Renal cortex interstitium (tissue), 11 donors: Measurements from ENCODE around the gene ARSB. TPM values are rescaled to one million over a fixed set of nuclear protein-coding genes. Genes with fewer than 3 reads are reported as not detected.
"Not testable (repeated sequence)": the region's sequence is repeated elsewhere in the genome, so short reads cannot be mapped to it uniquely, and the experiment has no call there.

Experiments
- DNase-seq, 11 donors: peaks; one replicate each; pipeline ENCODE4 v3.0.0-alpha.2; 2013; ENCODE audit warnings: low read depth in 9 of 11, low spot score in 4 of 11; ENCODE audit errors: extremely low read depth in 1 of 11
- polyA plus RNA-seq, 3 donors: library from polyadenylated mRNA; unstranded; fragments of 120-200 nt; gene quantifications; one replicate each; pipeline ENCODE4 v1.2.1, GENCODE V29; 2013; ENCODE audit not compliant: insufficient read length in 3 of 3

The ARSB gene
- polyA plus RNA-seq, 3 donors, result 20.8 to 28.0 (median 24.0) TPM

DNA sequence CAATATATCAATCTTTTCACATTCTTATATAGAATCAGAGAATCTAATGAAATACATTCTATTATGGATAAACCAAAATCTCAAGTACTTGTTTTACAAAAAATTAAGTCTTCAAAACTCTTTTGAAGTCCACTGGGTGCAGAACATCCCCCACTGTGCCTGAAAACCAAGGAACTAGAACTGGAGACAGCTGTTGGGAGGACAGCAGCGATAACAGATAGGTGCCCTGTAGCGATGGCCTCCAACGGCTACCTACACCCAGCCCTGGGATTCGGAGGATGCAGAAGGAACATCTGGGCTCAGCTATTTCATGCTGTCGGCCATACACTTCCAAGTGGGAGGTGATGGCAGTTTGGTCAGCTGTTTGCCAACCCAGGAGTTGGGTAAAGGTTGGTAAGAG is 207.2 kb downstream of the ARSB start:
- DNase-seq, result no peak

DNA sequence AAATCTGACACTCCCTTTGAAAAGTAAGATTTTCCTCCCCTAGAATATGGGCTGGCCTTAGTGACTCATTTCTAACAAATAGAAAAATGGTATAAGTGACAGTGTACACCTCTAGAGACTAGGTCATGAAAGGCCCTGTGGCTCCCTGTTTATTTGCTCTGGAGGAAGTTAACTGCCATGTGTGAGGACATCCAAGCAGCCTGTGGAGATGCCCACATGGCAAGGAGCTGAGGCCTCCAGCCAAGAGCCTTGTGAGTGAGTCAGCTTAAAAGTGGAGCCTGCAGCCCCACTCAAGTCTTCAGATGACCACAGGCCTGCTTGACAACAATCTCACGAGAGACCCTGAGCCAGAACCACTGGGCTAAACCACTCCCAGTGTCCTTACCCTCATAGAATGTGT is 208.5 kb downstream of the ARSB start:
- no peak for DNase-seq

DNA sequence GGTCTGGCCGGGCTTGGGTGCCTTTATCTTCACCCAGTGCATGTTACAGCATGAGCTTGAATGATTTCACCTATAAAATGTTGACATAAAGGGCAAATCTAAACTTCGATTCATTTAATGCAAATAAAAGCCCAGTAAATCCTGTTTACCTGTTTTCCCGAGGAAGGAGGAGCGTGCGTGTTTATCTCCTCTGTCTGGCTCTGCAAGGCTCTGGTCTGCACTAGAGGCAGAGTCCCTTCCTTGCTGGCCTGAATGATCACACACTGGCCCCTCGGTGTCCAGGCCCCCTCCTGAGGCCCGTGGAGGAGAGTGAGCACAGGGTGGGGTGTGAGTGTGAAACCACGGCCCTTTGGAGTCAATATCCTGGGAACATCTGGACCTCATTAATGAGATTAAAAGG is 211.5 kb downstream of the ARSB start:
- DNase-seq, result no peak

DNA sequence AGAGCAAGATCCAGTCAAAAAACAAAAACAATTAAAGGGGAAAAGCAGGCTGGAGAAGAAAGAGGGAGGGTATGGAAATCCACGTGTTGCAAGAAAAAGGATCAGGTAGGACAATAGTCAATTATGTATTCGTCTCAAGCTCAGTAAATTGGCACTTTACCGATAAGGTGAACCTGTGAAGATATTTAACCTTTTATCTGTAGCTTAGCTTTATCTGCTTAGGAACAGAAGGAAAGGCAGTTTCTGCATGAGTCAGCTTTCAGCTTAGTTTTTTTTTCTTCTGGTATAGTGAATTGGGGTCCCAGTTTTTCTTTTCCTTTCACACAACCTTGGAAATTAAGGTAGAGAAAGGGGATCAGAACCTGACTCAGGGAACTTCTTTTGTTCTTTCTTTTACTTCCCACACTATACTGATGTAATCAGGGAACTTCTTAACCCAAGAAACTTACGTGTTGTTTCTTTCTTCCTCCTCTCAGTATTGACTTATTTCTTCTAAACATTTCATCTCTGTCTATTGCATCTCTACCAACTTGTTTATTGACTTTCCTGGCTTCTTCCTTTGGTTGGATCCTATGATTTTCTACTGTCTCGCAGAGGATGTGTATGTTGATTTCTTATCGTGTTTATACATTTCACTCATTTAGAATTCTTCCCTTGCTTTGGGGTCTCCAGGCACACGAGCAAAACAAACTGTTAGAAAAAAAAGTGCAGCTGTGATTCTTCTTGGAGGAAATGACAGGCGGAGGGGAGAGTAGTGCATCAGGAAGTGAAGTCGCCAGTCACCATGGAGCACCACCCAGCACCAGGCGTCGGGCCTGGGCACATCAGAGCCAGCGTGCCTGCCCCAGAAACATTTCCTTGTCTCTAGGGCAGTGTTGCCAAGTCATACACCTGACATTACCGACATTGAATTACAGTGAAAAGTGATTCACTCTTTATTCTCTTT is 213.6 kb downstream of the ARSB start:
- peak in 2 of 11 donors; percentile 21 to 32 for DNase-seq

DNA sequence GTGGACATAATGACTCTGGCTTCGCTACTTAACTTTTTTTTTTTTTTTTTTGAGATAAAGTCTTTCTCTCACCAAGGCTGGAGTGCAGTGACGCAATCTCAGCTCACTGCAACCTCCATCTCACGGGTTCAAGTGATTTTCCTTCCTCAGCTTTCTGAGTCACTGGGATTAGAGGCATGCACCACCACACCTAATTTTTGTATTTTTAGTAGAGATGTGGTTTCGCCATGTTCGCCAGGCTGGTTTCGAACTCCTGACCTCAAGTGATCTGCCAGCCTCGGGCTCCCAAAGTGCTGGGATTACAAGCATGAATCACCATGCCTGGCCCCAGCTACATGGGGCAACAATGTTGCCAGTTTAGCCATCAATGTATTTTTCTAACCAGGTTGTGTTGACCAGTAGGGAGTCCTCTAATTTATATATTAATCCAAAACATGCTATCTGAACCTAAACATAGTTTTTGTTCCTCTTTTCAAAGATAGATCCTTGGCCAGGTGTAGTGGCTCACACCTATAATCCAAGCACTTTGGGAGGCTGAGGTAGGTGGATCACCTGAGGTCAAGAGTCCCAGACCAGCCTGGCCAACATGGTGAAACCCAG is 216.2 kb downstream of the ARSB start:
- DNase-seq, result no peak

DNA sequence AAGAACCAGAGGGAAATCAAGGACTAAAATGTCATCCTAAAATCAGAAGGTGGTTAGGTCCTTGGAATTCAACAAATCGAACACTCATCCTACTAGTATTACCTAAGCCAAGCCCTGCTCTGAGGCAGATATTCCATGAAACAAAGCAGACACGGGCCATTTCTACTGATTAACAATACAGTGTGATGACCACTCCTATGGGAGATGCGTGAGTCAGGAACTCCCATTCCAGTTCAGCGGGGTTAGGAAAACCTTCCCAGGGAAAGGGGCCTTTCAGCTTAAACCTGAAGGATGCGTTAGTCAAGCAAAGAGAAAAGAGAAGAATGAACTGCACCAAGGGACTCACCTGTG is 218.7 kb downstream of the ARSB start:
- DNase-seq, result no peak

DNA sequence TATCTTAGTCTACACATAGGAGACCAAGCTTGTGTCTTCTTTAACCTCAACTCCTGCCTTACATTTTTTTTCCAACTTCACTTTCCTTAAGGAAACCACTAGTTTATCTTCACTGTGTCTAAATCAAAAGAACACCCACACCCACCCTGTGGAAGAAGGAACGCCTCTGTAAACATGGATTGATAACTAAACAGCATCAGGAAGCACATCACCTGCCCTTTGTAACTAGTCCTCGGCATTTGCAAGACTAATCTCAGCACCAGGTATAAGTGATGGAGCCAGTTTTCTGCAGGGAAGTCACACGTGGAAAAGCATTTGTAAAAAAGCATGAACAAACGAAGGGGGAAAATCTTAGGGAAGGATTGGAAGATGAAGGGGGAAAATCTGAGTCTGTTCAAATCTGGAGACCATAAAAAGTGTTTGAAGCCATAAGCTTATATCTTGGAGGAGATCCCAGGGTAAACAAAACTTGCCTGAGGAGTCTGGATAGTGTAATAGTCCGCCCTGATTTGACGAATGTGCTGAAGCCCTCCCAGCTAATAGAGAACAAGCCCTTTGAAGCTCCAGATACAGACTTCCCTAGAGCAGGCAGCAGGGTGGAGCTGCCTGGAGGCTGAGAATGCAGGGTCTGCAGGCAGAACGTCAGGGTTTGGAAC is 219.2 kb downstream of the ARSB start:
- no peak for DNase-seq

DNA sequence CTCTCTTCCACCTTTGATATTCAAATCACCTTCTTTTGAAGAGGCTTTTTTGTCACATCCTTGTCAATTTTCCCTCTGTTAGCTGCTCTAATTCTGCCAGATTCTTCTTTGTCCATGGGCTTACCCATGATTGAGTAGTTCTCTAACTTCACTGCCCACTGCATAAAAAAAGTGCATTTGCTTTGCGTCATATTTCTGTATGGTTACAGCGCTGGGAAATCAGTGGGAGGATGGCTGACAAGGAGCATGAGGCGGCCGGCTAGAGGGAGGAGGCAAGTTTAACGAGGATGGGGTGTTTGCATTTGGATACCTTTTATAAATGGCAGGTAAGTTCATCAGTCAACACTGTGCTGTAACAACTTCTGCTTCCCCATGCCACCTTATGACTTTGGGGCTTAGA is 220.0 kb downstream of the ARSB start:
- DNase-seq, result no peak

DNA sequence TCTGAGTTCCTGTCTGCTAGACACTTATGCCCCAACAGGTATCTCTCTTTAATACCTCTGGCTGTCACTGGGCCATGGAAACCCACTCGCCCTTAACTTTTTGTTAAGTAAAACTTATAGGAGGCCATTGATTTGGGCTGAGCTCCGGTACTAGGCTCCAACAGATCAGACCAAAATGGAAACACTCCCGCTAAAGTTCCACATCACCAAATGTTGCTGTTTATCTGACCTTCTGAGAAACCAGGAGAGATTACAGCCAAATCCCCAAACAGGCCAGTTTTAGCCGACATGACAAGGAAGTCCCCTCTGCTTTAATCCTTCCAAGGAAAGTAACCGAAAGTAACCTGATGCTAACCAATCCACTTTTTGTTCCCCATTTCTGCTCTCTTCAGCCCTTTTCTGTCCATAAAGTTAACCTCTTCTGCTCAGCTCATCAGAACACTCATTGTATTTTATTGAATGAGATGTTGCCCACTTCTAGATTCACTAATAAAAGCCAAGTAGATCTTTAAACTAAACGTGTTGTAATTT is 221.4 kb downstream of the ARSB start:
- no peak for DNase-seq

DNA sequence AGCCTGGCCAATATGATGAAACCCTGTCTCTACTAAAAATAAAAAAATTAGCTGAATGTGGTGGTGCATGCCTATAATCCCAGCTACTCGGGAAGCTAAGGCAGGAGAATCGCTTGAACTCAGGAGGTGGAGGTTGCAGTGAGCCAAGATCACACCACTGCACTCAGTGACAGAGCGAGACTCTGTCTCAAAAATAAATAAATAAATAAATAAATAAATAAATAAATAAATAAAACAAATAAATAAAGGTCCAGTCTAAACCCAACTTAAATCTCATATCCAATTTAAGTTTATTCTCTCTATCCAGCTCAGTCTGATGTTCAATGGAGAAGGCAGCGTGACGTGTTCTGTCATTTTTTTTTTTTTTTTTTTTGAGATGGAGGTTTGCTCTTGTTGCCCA is 222.4 kb downstream of the ARSB start:
- DNase-seq, result not testable (repeated sequence)

DNA sequence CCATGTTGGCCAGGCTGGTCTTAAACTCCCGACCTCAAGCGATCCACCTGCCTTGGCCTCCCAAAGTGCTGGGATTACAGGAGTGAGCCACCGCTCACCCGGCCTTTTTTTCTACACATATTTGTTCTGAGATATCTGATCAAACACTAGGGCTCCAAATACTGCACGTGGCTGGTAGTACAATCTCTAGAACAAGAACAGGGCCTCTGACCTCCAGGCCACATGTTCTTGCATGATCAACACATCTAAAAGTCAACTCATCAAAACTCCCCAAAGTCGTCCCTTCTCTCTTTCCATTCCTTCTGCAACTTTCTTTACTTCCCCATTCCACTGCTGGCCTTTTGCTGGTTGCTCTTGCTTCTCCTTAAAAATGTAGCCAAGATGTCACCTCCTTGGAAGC is 223.3 kb downstream of the ARSB start:
- DNase-seq, result no peak

DNA sequence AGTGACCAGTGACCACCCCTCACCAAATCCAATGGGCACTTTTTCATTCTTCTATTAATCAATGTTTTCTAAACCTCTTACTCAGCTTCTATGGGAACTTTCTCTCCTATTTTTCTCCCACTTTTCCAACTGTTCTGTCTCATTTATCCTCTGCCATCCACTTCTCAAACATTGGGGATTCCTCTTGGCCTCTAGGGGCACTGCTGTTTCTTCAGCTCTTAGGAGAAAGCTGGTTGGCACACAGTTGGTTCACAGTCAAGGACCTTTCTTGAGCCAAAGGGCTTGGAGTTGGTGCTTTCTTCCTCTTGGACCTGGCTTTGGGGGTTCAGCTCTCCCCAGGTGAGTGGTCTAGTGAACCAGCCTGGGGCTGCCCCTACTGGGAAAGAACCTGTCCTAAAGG is 224.3 kb downstream of the ARSB start:
- no peak for DNase-seq

DNA sequence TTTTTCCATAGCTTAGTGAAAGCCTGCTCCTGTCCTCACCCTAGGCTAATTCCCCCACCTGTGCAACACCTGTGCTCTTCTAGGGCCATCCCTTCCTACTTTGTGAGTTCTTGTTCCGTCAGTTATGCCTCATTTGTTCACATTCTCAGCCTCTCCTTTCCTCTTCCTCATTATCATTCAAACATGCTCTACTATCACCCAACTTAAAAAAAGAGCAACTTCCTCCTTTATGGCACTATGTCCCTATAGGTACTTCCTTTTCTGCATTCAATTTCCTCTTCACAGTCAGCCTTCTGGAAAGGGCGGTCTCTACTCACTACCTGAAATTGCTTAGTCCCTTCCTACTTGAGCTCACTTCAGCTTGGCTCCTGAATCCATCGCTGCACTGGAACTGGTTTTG is 224.7 kb downstream of the ARSB start:
- no peak for DNase-seq

DNA sequence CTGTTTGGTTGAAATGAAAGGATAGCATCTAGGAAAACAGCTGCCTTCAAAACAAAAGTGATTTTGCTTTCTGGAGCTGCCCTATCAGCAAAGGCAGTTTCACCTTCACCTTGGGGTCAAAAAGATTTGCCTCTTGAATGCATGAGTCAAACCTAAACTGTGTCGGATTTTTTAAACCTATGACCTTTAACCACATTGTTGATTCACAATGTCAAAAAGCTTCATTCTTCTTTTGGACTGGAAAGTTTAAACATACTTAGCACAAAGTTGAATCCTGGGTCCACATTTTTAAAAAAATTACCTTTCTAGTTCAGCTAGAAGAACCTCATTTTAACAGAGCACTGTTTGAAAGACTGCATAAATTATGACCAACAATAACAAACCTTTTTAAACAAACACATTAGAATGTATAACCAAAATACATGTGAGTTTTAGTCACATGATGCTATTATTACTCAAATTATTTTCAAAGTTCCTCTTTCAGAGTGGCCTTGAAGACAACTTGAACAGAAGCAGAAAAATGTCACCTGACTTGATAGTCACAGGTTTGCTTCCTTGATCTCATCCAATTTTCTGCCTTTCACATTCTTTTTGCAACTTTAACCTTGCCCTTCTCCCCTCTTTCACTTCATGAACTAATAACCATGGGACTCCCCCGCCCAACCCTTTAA is 226.8 kb downstream of the ARSB start:
- no peak for DNase-seq

DNA sequence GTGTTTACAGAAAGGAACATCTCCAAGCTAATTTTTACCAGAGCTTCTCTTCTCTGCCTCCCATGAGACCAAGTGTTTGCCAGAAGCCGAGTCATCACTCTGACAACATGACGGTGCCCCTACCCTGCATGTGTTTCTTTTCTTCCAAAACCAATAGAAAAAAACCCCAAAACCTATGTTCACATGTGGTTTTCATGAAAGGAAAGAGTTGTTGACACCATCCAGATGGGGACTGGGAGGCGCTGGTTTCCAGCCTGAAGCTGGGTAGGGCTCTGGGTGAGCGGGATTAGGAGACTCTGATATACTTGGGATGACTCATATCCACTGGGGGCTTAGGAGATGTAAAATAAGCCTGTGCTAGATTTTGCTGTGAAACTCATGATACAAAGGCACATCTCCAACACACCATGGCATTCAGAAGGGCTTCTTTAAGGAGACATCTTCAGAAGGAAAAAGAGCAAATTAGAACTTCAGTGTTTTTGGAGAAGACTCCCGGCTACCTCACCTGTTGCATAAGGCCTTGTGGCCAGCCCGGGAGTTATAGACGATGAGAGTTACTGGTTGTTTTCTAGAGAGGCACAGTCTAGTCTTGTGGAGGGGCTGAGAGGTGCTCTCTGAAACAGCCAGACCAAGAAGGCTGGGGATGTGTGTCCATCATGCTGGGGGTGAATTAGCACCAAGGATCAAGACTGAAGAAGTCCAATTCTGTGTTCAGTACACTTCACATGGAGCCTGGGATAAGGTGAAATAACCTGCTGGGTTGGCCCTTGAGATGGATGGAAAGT is 227.6 kb downstream of the ARSB start:
- no peak for DNase-seq

DNA sequence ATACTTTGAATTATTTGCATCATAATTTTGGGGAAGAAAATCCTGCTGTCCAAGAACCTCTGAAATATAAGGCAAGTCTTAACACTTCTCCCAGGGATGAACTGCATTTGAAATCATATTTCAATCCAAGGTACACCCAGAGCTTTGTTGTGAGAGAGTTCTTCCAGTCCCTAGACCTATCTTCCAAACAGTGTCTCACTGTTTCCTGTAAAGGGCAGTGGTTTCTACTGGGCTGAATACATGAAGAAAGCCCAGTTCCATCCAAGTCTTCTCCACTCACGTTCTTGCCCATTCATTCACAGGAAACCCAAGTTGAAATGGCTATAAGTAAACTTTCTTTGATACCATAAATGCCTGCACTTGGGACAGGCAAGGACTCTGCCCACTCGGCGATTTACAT is 228.3 kb downstream of the ARSB start:
- no peak for DNase-seq

DNA sequence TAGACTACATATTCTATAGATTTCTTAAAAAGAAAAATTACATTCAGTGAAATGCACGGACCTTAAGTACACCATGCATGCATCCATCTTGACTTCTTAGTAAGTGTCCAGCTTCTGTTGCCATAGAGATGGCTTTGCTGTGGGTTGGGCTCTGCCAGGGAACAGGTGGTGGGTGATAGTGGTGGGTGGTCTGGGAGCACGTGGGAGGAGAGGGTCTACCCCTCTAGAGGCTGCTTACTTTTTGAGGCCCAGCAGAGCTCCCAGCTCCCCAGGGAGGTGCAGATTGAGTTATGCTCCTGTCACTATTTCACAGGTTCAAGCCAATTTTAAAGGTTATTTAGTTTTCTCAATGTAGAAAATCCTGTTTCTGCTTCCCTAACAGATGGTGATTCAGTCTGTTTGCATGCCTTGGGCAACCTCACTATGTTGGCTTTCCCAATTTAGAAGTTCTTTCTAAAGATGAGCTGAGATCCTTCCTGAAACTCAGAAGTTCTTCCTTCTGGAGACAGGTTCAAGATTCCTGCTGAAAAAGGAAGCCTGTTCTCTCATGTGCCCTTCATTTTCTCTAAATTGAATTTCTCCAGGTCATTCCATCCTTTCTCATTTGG is 229.2 kb downstream of the ARSB start:
- DNase-seq, result no peak

DNA sequence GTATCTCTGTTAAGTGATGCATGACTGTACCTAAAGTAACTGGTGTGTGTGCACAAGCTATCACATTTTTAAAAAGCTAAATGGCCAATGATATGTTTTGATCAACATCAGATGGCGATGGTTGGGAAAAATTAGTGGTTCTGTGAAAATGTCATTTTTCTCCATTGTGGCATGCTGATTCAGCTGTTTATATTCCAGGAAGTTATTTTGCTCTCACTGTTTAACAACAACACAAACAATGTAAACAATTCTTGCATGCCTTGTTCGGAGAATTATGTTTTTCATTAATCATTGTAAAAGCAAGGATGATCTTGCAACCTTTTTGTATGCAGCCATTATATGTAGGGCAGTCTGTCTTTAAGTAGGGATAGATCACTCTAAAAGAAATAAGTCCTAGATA is 230.5 kb downstream of the ARSB start:
- no peak for DNase-seq
